ENCODE data around the gene UPP2. TPM values are rescaled to one million over a fixed set of nuclear protein-coding genes. Genes with fewer than 3 reads are reported as not detected.

Gene UPP2
- total and polyA plus RNA-seq, 2 of the 13 experiments (the other 11 are each of a cell fraction or from before 2014, with no cell fraction given), result 0.07 to 0.28 TPM

DNA sequence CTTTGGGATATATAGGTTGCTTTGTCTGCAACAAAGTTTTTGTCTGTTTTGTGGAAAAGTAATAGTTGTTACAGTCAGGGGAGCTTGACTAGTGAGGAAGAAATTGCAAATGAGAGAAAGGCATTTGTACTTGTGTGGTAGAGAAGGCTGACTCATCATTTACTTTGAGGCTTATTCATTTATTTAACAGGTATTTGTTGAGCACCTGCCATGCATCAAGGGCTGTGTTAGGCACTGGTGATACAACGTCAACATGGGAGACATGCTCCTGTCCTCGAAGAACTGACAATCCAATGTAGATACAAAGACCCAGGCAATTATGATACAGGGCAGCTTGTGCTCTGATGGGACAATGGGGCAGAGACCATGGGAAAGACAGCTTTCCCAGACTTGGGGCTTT, 79.5 kb downstream of the UPP2 start (continued):
- TF ChIP-seq MED1 (CRISPR knock-in tag; IDR thresholded peaks at IDR 0.05) (peak; percentile 50), ZNF644 (CRISPR knock-in tag; IDR thresholded peaks at IDR 0.05; ENCODE audit: low read depth) (peak; percentile 77), REXO4 (CRISPR knock-in tag; IDR thresholded peaks at IDR 0.05; ENCODE audit: borderline replicate concordance) (no peak), SMAD9 (CRISPR knock-in tag; IDR thresholded peaks at IDR 0.05) (no peak), ZNF670 (CRISPR knock-in tag; IDR thresholded peaks at IDR 0.05; ENCODE audit: borderline replicate concordance) (0 out of 2 replicates have a peak, but pooled peaks have one; percentile 33), ZBTB20 (CRISPR knock-in tag; IDR thresholded peaks at IDR 0.05; ENCODE audit: borderline replicate concordance, low read depth) (peak; percentile 40; the same call in 1 of the 2 replicates), RXRB (CRISPR knock-in tag; IDR thresholded peaks at IDR 0.05; ENCODE audit: borderline replicate concordance) (peak; percentile 51; the same call in 1 of the 2 replicates), SALL2 (CRISPR knock-in tag; IDR thresholded peaks at IDR 0.05) (no peak), TCF7 (IDR thresholded peaks at IDR 0.05; ENCODE audit: low read depth) (peak; percentile 26; the same call in 1 of the 2 replicates), RCOR2 (CRISPR knock-in tag; IDR thresholded peaks at IDR 0.05) (0 out of 2 replicates have a peak, but pooled peaks have one; percentile 12), SOX5 (CRISPR knock-in tag; IDR thresholded peaks at IDR 0.05; ENCODE audit: borderline replicate concordance) (peak; percentile 55; the same call in 1 of the 2 replicates), ZNF251 (CRISPR knock-in tag; IDR thresholded peaks at IDR 0.05) (no peak), FOXK1 (CRISPR knock-in tag; IDR thresholded peaks at IDR 0.05; ENCODE audit: borderline replicate concordance, low read depth) (peak; percentile 61; the same call in 1 of the 2 replicates), SSRP1 (CRISPR knock-in tag; IDR thresholded peaks at IDR 0.05) (no peak), XRCC5 (optimal IDR thresholded peaks at IDR 0.05; ENCODE audit: low read length) (peak; percentile 17), SMAD3 (CRISPR knock-in tag; IDR thresholded peaks at IDR 0.05) (no peak), FOSL2 (CRISPR knock-in tag; IDR thresholded peaks at IDR 0.05) (peak; percentile 86), TEAD3 (CRISPR knock-in tag; optimal IDR thresholded peaks at IDR 0.05; ENCODE audit: borderline replicate concordance) (peak; percentile 30), ZNF816 (CRISPR knock-in tag; IDR thresholded peaks at IDR 0.05; ENCODE audit: borderline replicate concordance) (no peak), ZBTB7B (CRISPR knock-in tag; IDR thresholded peaks at IDR 0.05) (no peak), BCL6 (CRISPR knock-in tag; IDR thresholded peaks at IDR 0.05) (no peak), ZSCAN29 (CRISPR knock-in tag; conservative IDR thresholded peaks at IDR 0.05) (no peak)
- TF ChIP-seq, protein P1, sequence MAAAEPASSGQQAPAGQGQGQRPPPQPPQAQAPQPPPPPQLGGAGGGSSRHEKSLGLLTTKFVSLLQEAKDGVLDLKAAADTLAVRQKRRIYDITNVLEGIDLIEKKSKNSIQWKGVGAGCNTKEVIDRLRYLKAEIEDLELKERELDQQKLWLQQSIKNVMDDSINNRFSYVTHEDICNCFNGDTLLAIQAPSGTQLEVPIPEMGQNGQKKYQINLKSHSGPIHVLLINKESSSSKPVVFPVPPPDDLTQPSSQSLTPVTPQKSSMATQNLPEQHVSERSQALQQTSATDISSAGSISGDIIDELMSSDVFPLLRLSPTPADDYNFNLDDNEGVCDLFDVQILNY (CRISPR knock-in tag; conservative IDR thresholded peaks at IDR 0.05), result no peak
- TF ChIP-seq, protein P2, sequence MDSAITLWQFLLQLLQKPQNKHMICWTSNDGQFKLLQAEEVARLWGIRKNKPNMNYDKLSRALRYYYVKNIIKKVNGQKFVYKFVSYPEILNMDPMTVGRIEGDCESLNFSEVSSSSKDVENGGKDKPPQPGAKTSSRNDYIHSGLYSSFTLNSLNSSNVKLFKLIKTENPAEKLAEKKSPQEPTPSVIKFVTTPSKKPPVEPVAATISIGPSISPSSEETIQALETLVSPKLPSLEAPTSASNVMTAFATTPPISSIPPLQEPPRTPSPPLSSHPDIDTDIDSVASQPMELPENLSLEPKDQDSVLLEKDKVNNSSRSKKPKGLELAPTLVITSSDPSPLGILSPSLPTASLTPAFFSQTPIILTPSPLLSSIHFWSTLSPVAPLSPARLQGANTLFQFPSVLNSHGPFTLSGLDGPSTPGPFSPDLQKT (CRISPR knock-in tag; IDR thresholded peaks at IDR 0.05; ENCODE audit: borderline replicate concordance), result no peak
- TF ChIP-seq, protein P3, sequence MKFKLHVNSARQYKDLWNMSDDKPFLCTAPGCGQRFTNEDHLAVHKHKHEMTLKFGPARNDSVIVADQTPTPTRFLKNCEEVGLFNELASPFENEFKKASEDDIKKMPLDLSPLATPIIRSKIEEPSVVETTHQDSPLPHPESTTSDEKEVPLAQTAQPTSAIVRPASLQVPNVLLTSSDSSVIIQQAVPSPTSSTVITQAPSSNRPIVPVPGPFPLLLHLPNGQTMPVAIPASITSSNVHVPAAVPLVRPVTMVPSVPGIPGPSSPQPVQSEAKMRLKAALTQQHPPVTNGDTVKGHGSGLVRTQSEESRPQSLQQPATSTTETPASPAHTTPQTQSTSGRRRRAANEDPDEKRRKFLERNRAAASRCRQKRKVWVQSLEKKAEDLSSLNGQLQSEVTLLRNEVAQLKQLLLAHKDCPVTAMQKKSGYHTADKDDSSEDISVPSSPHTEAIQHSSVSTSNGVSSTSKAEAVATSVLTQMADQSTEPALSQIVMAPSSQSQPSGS (CRISPR knock-in tag; IDR thresholded peaks at IDR 0.05), result no peak
- TF ChIP-seq, protein P4, sequence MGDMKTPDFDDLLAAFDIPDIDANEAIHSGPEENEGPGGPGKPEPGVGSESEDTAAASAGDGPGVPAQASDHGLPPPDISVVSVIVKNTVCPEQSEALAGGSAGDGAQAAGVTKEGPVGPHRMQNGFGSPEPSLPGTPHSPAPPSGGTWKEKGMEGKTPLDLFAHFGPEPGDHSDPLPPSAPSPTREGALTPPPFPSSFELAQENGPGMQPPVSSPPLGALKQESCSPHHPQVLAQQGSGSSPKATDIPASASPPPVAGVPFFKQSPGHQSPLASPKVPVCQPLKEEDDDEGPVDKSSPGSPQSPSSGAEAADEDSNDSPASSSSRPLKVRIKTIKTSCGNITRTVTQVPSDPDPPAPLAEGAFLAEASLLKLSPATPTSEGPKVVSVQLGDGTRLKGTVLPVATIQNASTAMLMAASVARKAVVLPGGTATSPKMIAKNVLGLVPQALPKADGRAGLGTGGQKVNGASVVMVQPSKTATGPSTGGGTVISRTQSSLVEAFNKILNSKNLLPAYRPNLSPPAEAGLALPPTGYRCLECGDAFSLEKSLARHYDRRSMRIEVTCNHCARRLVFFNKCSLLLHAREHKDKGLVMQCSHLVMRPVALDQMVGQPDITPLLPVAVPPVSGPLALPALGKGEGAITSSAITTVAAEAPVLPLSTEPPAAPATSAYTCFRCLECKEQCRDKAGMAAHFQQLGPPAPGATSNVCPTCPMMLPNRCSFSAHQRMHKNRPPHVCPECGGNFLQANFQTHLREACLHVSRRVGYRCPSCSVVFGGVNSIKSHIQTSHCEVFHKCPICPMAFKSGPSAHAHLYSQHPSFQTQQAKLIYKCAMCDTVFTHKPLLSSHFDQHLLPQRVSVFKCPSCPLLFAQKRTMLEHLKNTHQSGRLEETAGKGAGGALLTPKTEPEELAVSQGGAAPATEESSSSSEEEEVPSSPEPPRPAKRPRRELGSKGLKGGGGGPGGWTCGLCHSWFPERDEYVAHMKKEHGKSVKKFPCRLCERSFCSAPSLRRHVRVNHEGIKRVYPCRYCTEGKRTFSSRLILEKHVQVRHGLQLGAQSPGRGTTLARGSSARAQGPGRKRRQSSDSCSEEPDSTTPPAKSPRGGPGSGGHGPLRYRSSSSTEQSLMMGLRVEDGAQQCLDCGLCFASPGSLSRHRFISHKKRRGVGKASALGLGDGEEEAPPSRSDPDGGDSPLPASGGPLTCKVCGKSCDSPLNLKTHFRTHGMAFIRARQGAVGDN (CRISPR knock-in tag; IDR thresholded peaks at IDR 0.05), result no peak
